CD8-positive, alpha-beta memory T cell (primary cell): ENCODE results near the gene F10. TPM values are rescaled to one million over a fixed set of nuclear protein-coding genes. Genes with fewer than 3 reads are reported as not detected.

Experiments
- CTCF ChIA-PET: fragments of 350-600 bp; sonication (Branson Sonifier 250); formaldehyde crosslinking; loops from one replicate; lab custom pipeline; 2021; ENCODE audit warnings: antibody characterized with exemption; lab: Charles Lee
- POLR2A ChIA-PET: fragments of 350-600 bp; sonication (Branson Sonifier 250); formaldehyde crosslinking; loops from one replicate; lab custom pipeline; 2021; ENCODE audit warnings: antibody characterized with exemption; lab: Charles Lee
- DNase-seq, 5 donors: peaks; one replicate each; pipeline versions ENCODE4 v3.0.0 to v3.0.0-alpha.2; 2020 to 2022; ENCODE audit warnings: mixed read lengths in 1 of 5
- H3K27ac ChIP-seq: one replicate; pipeline ENCODE4 v1.7.0; 2013; ENCODE audit warnings: low read depth, mild to moderate bottlenecking, low read length, moderate library complexity
- H3K27me3 ChIP-seq: 2 replicates; pipeline ENCODE4 v1.7.0; 2013; ENCODE audit warnings: low read length, mild to moderate bottlenecking; ENCODE audit not compliant: insufficient read depth, poor library complexity, severe bottlenecking
- H3K36me3 ChIP-seq: 2 replicates; pipeline ENCODE4 v1.7.0; 2013; ENCODE audit warnings: mild to moderate bottlenecking, low read length, moderate library complexity; ENCODE audit not compliant: insufficient read depth
- H3K4me1 ChIP-seq: 2 replicates; pipeline ENCODE4 v1.7.0; 2013; ENCODE audit warnings: mild to moderate bottlenecking, low read length, moderate library complexity; ENCODE audit not compliant: insufficient read depth
- H3K4me3 ChIP-seq: 2 replicates; pipeline ENCODE4 v1.7.0; 2013; ENCODE audit warnings: mild to moderate bottlenecking, low read length
- H3K9me3 ChIP-seq: 2 replicates; pipeline ENCODE4 v1.7.0; 2013; ENCODE audit warnings: mild to moderate bottlenecking, low read length
- H3K27ac Mint-ChIP-seq, 8 donors: one replicate each; pipeline ENCODE4 v1.8.0; 2020 to 2021; ENCODE audit warnings: mixed read lengths in 8 of 8, mild to moderate bottlenecking in 6 of 8, inconsistent platforms in 3 of 8, moderate library complexity in 3 of 8
- H3K27me3 Mint-ChIP-seq, 2 donors: one replicate each; pipeline ENCODE4 v1.8.0; 2020 to 2021; ENCODE audit warnings: mixed read lengths in 2 of 2, mild to moderate bottlenecking in 1 of 2, moderate library complexity in 1 of 2
- H3K36me3 Mint-ChIP-seq, 3 donors: one replicate each; pipeline ENCODE4 v1.8.0; 2020 to 2021; ENCODE audit warnings: mixed read lengths in 3 of 3, inconsistent platforms in 1 of 3, mild to moderate bottlenecking in 1 of 3
- H3K4me1 Mint-ChIP-seq, 3 donors: one replicate each; pipeline ENCODE4 v1.8.0; 2020 to 2021; ENCODE audit warnings: mixed read lengths in 3 of 3, inconsistent platforms in 1 of 3, mild to moderate bottlenecking in 1 of 3
- H3K4me3 Mint-ChIP-seq, 7 donors: one replicate each; pipeline ENCODE4 v1.8.0; 2020 to 2021; ENCODE audit warnings: mixed read lengths in 7 of 7, mild to moderate bottlenecking in 6 of 7, moderate library complexity in 4 of 7, inconsistent platforms in 2 of 7
- H3K9me3 Mint-ChIP-seq, 5 donors: one replicate each; pipeline ENCODE4 v1.8.0; 2020 to 2022; ENCODE audit warnings: mixed read lengths in 5 of 5, mild to moderate bottlenecking in 3 of 5, moderate library complexity in 2 of 5, inconsistent platforms in 1 of 5
- polyA plus RNA-seq: library from polyadenylated mRNA; unstranded; fragments of 300-500 nt; fragmentation: Illumina TruSeq; gene quantifications from one replicate; pipeline ENCODE4 v1.2.3, GENCODE V29; 2021
- total RNA-seq, 2 experiments: library from RNA; stranded (reverse); gene quantifications; one replicate each; pipeline ENCODE4 v1.2.3, GENCODE V29; 2021

F10 gene
- total and polyA plus RNA-seq, 3 experiments from 2014 or later = not detected

DNA sequence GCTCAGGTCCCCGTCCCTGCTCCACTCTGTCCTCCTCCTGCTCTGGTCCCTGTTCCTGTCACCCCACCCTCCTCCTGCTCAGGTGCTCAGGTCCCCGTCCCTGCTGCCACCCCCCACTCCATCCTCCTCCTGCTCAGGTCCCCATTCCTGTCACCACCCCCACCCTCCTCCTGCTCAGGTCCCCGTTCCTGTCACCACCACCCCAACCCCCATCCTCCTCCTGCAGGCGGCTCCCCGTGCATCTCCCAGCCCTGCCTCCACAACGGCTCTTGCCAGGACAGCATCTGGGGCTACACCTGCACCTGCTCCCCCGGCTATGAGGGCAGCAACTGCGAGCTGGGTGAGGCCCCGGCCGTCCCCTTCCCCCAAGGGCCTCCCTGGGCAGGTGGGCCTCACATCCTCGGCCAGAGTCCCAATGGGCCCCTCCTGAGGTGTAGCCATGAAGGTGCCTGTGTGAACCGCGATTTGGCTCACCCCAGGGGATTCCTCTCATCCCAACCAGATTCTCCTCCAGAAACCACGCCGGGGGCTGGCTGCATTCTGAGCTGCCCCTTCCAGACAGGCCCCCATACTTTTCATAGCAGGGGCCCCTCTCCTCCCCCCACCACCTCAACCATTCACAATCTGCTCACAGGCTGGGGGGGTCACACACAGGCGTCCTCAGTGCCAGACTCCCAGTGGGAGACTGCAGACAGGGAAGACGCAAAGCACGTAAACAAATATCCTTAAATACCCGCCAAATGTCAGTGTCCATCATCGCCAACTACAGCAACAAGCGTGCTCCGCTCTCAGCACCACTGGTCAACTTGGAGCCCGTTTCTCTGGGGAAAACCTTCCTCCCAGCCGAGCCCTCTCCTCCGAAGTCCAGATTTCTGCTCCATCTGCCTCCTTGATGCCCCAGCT lies 40.4 kb downstream of the F10 start:
- no peaks in the 10 kb centered on the region for H3K27me3 Mint-ChIP-seq
- H3K36me3 Mint-ChIP-seq = peaks cover 3 to 6% (median 4%) of the 10 kb centered on the region in 3 donors
- peak overlapping the region in 5 of 7 donors; percentile 42 to 81 (median 55) for H3K4me3 Mint-ChIP-seq
- no peak overlapping the region for H3K4me3 ChIP-seq
- H3K27ac Mint-ChIP-seq = peak overlapping the region in 6 of 8 donors; percentile 32 to 91 (median 84)
- no peaks in the 10 kb centered on the region for H3K9me3 ChIP-seq
- peak in 1 of 5 donors; percentile 27 for DNase-seq
- H3K27ac ChIP-seq = no peak overlapping the region
- peaks cover 22 to 53% (median 52%) of the 10 kb centered on the region in 3 donors for H3K4me1 Mint-ChIP-seq
- H3K9me3 Mint-ChIP-seq = peaks cover 0 to 7% (median 0%) of the 10 kb centered on the region in 5 donors
- no peaks in the 10 kb centered on the region for H3K36me3 ChIP-seq
- POLR2A ChIA-PET = no interaction called here
- peaks cover 13% of the 10 kb centered on the region for H3K4me1 ChIP-seq
- CTCF ChIA-PET = no interaction called here
- no peaks in the 10 kb centered on the region for H3K27me3 ChIP-seq

DNA sequence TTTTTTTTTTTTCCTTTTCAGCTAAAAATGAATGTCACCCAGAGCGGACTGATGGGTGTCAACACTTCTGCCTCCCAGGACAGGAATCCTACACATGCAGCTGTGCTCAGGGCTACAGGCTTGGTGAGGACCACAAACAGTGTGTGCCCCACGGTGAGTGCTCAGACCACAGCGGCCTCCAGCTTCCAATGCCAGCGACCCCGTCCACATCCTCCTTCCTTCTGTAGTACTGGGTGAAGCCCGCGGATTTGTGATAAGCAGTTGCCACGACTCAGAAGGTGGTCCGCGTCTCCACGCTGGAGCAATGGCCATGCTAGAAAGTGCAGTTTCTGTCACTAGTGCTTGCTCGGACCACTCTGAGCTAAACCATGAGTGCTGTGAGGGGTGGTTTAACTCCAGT lies 41.9 kb downstream of the F10 start:
- no peaks in the 10 kb centered on the region for H3K36me3 ChIP-seq
- peak overlapping the region in 1 of 7 donors; percentile 13 for H3K4me3 Mint-ChIP-seq
- H3K9me3 Mint-ChIP-seq = peaks cover 0 to 7% (median 0%) of the 10 kb centered on the region in 5 donors
- H3K27me3 ChIP-seq = no peaks in the 10 kb centered on the region
- H3K9me3 ChIP-seq = no peaks in the 10 kb centered on the region
- peaks cover 22 to 53% (median 52%) of the 10 kb centered on the region in 3 donors for H3K4me1 Mint-ChIP-seq
- POLR2A ChIA-PET = interaction anchor here (1.5 kb wide), 1 partner anchor 10 kb away, joined by 4 read pairs; no protein-coding TSS in a partner anchor
- peak in 1 of 5 donors; percentile 16 for DNase-seq
- no peak overlapping the region for H3K4me3 ChIP-seq
- H3K4me1 ChIP-seq = peaks cover 13% of the 10 kb centered on the region
- H3K36me3 Mint-ChIP-seq = peaks cover 10 to 12% (median 11%) of the 10 kb centered on the region in 3 donors
- peak overlapping the region in 5 of 8 donors; percentile 1 to 84 (median 69) for H3K27ac Mint-ChIP-seq
- H3K27me3 Mint-ChIP-seq = no peaks in the 10 kb centered on the region
- H3K27ac ChIP-seq = no peak overlapping the region
- CTCF ChIA-PET = no interaction called here

GRCh38 chr13:113166266-113166665 lies 43.7 kb downstream of the F10 start:
- no peak overlapping the region for H3K4me3 ChIP-seq
- H3K27me3 ChIP-seq = no peaks in the 10 kb centered on the region
- H3K9me3 ChIP-seq = no peaks in the 10 kb centered on the region
- H3K36me3 ChIP-seq = no peaks in the 10 kb centered on the region
- Mint-ChIP-seq H3K27me3 (no peaks in the 10 kb centered on the region), H3K27ac (peak overlapping the region in 6 of 8 donors; percentile 42 to 84 (median 68)), H3K9me3 (peaks cover 0 to 7% (median 0%) of the 10 kb centered on the region in 5 donors), H3K36me3 (peaks cover 11 to 23% (median 16%) of the 10 kb centered on the region in 3 donors), H3K4me1 (peaks cover 25 to 49% (median 43%) of the 10 kb centered on the region in 3 donors), H3K4me3 (no peak overlapping the region)
- H3K4me1 ChIP-seq = peaks cover 4% of the 10 kb centered on the region
- no peak overlapping the region for H3K27ac ChIP-seq
- DNase-seq = no peak
- POLR2A ChIA-PET = no interaction called here
- CTCF ChIA-PET = no interaction called here

- peaks cover 25 to 51% (median 40%) of the 10 kb centered on the region in 3 donors for H3K4me1 Mint-ChIP-seq
Measured at GRCh38 chr13:113166681-113167080, 44.1 kb downstream of the F10 start.

GRCh38 chr13:113167155-113167554 lies 44.6 kb downstream of the F10 start:
- H3K27ac Mint-ChIP-seq = no peak overlapping the region
- DNase-seq = no peak
- POLR2A ChIA-PET = no interaction called here
- H3K9me3 ChIP-seq = no peaks in the 10 kb centered on the region
- H3K27me3 ChIP-seq = no peaks in the 10 kb centered on the region
- peaks cover 0 to 7% (median 0%) of the 10 kb centered on the region in 5 donors for H3K9me3 Mint-ChIP-seq
- CTCF ChIA-PET = no interaction called here
- H3K27ac ChIP-seq = no peak overlapping the region
- H3K4me1 ChIP-seq = no peaks in the 10 kb centered on the region
- H3K36me3 ChIP-seq = no peaks in the 10 kb centered on the region
- H3K4me1 Mint-ChIP-seq = peaks cover 25 to 51% (median 40%) of the 10 kb centered on the region in 3 donors
- no peak overlapping the region for H3K4me3 ChIP-seq
- H3K36me3 Mint-ChIP-seq = peaks cover 11 to 31% (median 16%) of the 10 kb centered on the region in 3 donors
- no peaks in the 10 kb centered on the region for H3K27me3 Mint-ChIP-seq
- no peak overlapping the region for H3K4me3 Mint-ChIP-seq

More at GRCh38 chr13:113166681-113167080, 44.1 kb downstream of the F10 start:
- H3K36me3 ChIP-seq = no peaks in the 10 kb centered on the region
- DNase-seq = no peak
- Mint-ChIP-seq H3K9me3 (peaks cover 0 to 7% (median 0%) of the 10 kb centered on the region in 5 donors), H3K27ac (peak overlapping the region in 3 of 8 donors; percentile 48 to 84 (median 63)), H3K4me3 (no peak overlapping the region), H3K27me3 (no peaks in the 10 kb centered on the region), H3K36me3 (peaks cover 11 to 27% (median 16%) of the 10 kb centered on the region in 3 donors)
- ChIA-PET POLR2A (no interaction called here), CTCF (no interaction called here)
- H3K4me1 ChIP-seq = no peaks in the 10 kb centered on the region
- no peak overlapping the region for H3K27ac ChIP-seq
- H3K4me3 ChIP-seq = no peak overlapping the region
- no peaks in the 10 kb centered on the region for H3K27me3 ChIP-seq
- no peaks in the 10 kb centered on the region for H3K9me3 ChIP-seq

DNA sequence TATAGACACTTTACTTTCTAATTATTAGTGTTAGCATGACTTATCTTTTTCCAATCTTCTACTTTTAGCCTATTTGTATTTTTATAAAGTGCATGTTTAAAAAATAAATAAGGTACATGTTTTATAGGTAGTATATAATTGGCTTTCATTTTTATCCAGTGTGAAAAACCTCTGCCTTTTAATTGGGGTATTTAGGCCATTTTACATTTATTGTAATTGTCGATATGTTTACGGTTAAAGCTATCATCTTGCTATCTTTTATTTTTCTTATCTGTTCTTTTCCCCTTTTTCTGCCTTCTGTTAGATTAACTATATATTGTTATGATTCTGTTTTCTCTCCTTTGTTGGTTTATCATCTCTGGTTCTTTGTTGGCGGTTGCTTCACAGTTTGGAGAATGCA lies 45.0 kb downstream of the F10 start:
- peaks cover 25 to 51% (median 40%) of the 10 kb centered on the region in 3 donors for H3K4me1 Mint-ChIP-seq
- no peak overlapping the region for H3K4me3 Mint-ChIP-seq
- no peak overlapping the region for H3K27ac ChIP-seq
- H3K27ac Mint-ChIP-seq = peak overlapping the region in 1 of 8 donors; percentile 52
- H3K27me3 Mint-ChIP-seq = no peaks in the 10 kb centered on the region
- no peaks in the 10 kb centered on the region for H3K36me3 ChIP-seq
- no peaks in the 10 kb centered on the region for H3K4me1 ChIP-seq
- DNase-seq = no peak
- H3K9me3 ChIP-seq = no peaks in the 10 kb centered on the region
- ChIA-PET CTCF (no interaction called here), POLR2A (no interaction called here)
- H3K36me3 Mint-ChIP-seq = peaks cover 11 to 35% (median 16%) of the 10 kb centered on the region in 3 donors
- no peaks in the 10 kb centered on the region for H3K27me3 ChIP-seq
- peaks cover 0 to 7% (median 0%) of the 10 kb centered on the region in 5 donors for H3K9me3 Mint-ChIP-seq
- H3K4me3 ChIP-seq = no peak overlapping the region

DNA sequence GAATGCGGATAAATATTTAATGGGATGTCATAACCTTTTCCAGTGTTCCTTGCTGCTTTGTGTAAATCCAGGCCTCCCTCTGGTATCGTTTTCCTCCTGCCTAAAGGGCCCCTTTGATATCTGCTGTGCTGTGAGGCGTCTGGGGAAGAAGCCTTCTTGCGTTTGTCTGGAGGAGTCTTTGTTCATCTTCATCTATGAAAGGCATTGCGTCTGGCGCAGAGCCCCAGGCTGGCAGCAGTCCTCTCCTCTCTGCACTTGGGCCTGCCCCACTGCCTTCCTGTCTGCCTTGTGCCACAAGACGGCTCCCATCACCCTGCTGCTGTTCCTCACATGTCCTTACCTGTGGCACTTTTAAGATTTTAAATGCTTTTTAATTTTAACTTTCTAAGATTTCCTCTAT lies 45.6 kb downstream of the F10 start:
- Histone ChIP-seq H3K4me1 (no peaks in the 10 kb centered on the region), H3K27ac (no peak overlapping the region), H3K9me3 (no peaks in the 10 kb centered on the region), H3K4me3 (no peak overlapping the region), H3K27me3 (no peaks in the 10 kb centered on the region), H3K36me3 (no peaks in the 10 kb centered on the region)
- Mint-ChIP-seq H3K9me3 (peaks cover 0 to 7% (median 0%) of the 10 kb centered on the region in 5 donors), H3K27ac (peak overlapping the region in 3 of 8 donors; percentile 29 to 67 (median 52)), H3K4me1 (peaks cover 22 to 55% (median 37%) of the 10 kb centered on the region in 3 donors), H3K36me3 (peaks cover 11 to 39% (median 20%) of the 10 kb centered on the region in 3 donors), H3K27me3 (no peaks in the 10 kb centered on the region), H3K4me3 (no peak overlapping the region)
- CTCF ChIA-PET = no interaction called here
- DNase-seq = no peak
- POLR2A ChIA-PET = no interaction called here
